Stimulated activated CD8-positive, alpha-beta memory T cell treated with anti-CD3 and anti-CD28 coated beads, Interleukin-7, amount 100 ng/mL, for 4 hours (primary cell): ENCODE results near the gene BEND3.

ENCODE experiments used
- DNase-seq, 2 donors: peaks; one replicate each; pipeline ENCODE4 v3.0.0-alpha.2; 2020; ENCODE audit warnings: low read depth in 2 of 2

BEND3 gene

GRCh38 chr6:107083047-107083768 is 32.1 kb downstream of the BEND3 start:
- no peak for DNase-seq

GRCh38 chr6:107082045-107082444 is 33.3 kb downstream of the BEND3 start:
- DNase-seq, result no peak

- DNase-seq, result no peak
Observed at GRCh38 chr6:107080036-107080435, 35.3 kb downstream of the BEND3 start.

- no peak for DNase-seq
Observed at GRCh38 chr6:107079429-107079828, 35.9 kb downstream of the BEND3 start.

- no peak for DNase-seq
Observed at GRCh38 chr6:107077710-107078109, 37.6 kb downstream of the BEND3 start.

- DNase-seq, result no peak
Observed at GRCh38 chr6:107075951-107076381, 39.3 kb downstream of the BEND3 start.

GRCh38 chr6:107070686-107071085 is 44.6 kb downstream of the BEND3 start:
- no peak for DNase-seq

- no peak for DNase-seq
Observed at GRCh38 chr6:107069631-107070548, 45.4 kb downstream of the BEND3 start.

- no peak for DNase-seq
Observed at GRCh38 chr6:107068691-107069630, 46.4 kb downstream of the BEND3 start.

GRCh38 chr6:107066697-107067659 is 48.3 kb downstream of the BEND3 start:
- no peak for DNase-seq

GRCh38 chr6:107064579-107065065 is 50.7 kb downstream of the BEND3 start:
- no peak for DNase-seq

- DNase-seq, result no peak
Observed at GRCh38 chr6:107062691-107063090, 52.6 kb downstream of the BEND3 start.

- no peak for DNase-seq
Observed at GRCh38 chr6:107061125-107062020, 53.9 kb downstream of the BEND3 start.

GRCh38 chr6:107060704-107061103 is 54.6 kb downstream of the BEND3 start:
- DNase-seq, result no peak

GRCh38 chr6:107059606-107060005 is 55.7 kb downstream of the BEND3 start:
- DNase-seq, result no peak

GRCh38 chr6:107057679-107058078 is 57.6 kb downstream of the BEND3 start:
- DNase-seq, result no peak

- no peak for DNase-seq
Observed at GRCh38 chr6:107056796-107057195, 58.5 kb downstream of the BEND3 start.

- DNase-seq, result no peak
Observed at GRCh38 chr6:107047807-107048206, 67.5 kb downstream of the BEND3 start.
